Subcutaneous abdominal adipose tissue (tissue), 5 donors: ENCODE results near the gene EPB41L2.
"Not testable (repeated sequence)": the region's sequence is repeated elsewhere in the genome, so short reads cannot be mapped to it uniquely, and the experiment has no call there.

Experiments used
- H3K27ac ChIP-seq: one replicate; pipeline ENCODE4 v1.7.0; 2013; ENCODE audit warnings: low read depth, mild to moderate bottlenecking, inconsistent platforms, low read length, moderate library complexity
- H3K27me3 ChIP-seq, 5 donors: one replicate each; pipeline ENCODE4 v1.7.0; 2013; ENCODE audit warnings: low read length in 5 of 5, inconsistent platforms in 1 of 5; ENCODE audit not compliant: control insufficient read depth in 5 of 5, insufficient read depth in 4 of 5
- H3K36me3 ChIP-seq, 5 donors: one replicate each; pipeline ENCODE4 v1.7.0; 2013; ENCODE audit warnings: low read length in 5 of 5; ENCODE audit not compliant: control insufficient read depth in 5 of 5, insufficient read depth in 5 of 5
- H3K4me1 ChIP-seq, 5 donors: one replicate each; pipeline ENCODE4 v1.7.0; 2013; ENCODE audit warnings: low read length in 5 of 5, mild to moderate bottlenecking in 3 of 5, moderate library complexity in 1 of 5; ENCODE audit not compliant: control insufficient read depth in 5 of 5, insufficient read depth in 5 of 5
- H3K4me3 ChIP-seq, 5 donors: one replicate each; pipeline ENCODE4 v1.7.0; 2013; ENCODE audit warnings: low read length in 5 of 5, low read depth in 1 of 5
- H3K9ac ChIP-seq, 5 donors: one replicate each; pipeline ENCODE4 v1.7.0; 2013; ENCODE audit warnings: low read length in 5 of 5, mild to moderate bottlenecking in 4 of 5, moderate library complexity in 3 of 5
- H3K9me3 ChIP-seq, 5 donors: one replicate each; pipeline ENCODE4 v1.7.0; 2013; ENCODE audit warnings: low read length in 5 of 5; ENCODE audit not compliant: control insufficient read depth in 5 of 5
- donor health status: healthy.
- donor health status: healthy.
- donor health status: healthy.
- donor health status: healthy.
- donor health status: healthy.

EPB41L2 gene

DNA sequence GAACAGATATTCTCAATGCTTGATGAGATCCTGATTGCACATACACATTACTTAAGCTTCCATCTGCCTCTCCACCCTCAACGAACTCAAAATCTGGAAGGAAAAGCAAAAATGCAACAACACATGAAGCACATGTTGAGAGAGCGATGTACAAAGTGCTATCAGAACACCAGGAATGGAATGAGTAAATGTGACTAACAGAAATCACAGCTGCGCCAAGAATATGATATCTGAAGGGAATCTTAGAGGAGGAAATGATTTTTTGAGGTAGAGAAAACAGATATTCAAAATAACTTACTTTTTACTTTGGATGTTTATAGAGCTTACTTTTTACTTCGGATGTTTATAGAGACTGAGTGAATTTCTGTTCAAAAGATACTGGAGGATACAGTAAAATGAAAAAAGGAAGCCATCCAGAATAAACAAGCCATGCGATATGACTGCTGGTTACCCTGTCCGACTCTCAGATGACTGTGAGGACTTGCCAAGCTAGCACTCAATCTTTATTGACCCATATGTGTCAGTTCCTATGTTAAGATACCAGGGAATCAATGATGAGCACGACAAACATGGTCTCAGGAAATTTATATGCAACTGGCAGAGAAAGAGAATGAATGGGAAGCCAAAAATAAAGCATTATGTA is 133.9 kb downstream of the EPB41L2 start:
- Histone ChIP-seq H3K4me1 (peaks cover 2 to 35% (median 30%) of the 10 kb centered on the region in 5 donors), H3K9me3 (no peaks in the 10 kb centered on the region), H3K36me3 (peaks cover 4 to 9% (median 5%) of the 10 kb centered on the region in 5 donors), H3K27me3 (no peaks in the 10 kb centered on the region), H3K9ac (no peak overlapping the region), H3K4me3 (no peak overlapping the region), H3K27ac (peak overlapping the region; percentile 19)

DNA sequence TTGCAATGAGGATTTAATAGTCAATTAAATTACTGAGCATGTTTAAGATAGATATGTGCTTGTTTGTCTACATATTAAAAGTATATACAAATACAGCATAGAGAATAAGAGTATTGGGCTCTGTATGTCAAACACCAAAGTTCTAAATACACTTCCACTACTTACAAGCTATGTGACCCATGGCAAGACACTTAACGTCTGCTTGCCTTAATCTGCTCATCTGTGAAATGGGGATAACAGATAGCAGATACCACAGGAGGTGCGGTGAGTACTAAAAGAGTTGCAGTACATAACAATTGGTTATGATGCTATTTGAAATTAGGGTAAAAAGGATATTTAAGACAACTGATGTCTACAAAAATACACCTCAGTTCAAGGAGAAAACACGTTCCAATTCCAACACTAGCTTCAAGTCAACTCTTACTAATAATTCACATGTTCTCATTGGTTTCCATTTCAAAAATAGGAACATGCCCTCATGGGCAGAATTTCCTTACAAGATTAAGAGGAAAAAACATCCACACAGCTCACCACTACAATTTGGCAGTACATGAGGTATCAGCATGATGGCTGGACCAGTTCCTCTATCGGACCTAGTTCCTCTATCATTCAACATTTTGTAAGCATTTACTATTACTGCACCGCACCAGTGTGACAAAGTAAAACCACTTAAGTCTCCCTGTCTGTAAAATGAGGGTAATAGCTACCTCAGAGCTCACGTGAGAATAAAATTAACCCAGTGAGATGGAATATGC is 134.7 kb downstream of the EPB41L2 start:
- Histone ChIP-seq H3K9ac (no peak overlapping the region), H3K4me3 (no peak overlapping the region), H3K4me1 (peaks cover 2 to 27% (median 23%) of the 10 kb centered on the region in 5 donors), H3K27ac (peak overlapping the region; percentile 6), H3K27me3 (no peaks in the 10 kb centered on the region), H3K9me3 (no peaks in the 10 kb centered on the region), H3K36me3 (peaks cover 4 to 16% (median 7%) of the 10 kb centered on the region in 5 donors)

DNA sequence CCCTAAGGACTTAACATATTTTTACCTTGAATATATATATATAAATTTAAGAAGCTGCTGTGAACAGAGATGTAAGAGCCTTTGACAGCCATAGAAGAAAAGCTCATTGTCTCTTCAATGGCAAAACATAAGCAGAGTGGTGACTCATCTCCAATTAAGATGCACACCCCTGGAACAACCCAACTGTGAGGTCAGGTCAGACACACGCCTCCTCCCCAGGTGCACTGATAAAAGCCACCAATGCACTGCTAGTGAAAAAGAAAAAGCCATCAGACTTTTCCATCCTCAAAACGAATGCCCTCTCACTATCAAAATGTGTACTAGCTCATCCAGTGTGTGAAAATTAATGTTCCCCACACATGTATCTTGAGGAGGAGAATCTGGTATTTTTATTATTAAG is 135.7 kb downstream of the EPB41L2 start:
- no peaks in the 10 kb centered on the region for H3K27me3 ChIP-seq
- no peak overlapping the region for H3K4me3 ChIP-seq
- H3K36me3 ChIP-seq, result peaks cover 4 to 19% (median 7%) of the 10 kb centered on the region in 5 donors
- peaks cover 2 to 18% (median 16%) of the 10 kb centered on the region in 5 donors for H3K4me1 ChIP-seq
- H3K9me3 ChIP-seq, result no peaks in the 10 kb centered on the region
- no peak overlapping the region for H3K9ac ChIP-seq
- H3K27ac ChIP-seq, result no peak overlapping the region

DNA sequence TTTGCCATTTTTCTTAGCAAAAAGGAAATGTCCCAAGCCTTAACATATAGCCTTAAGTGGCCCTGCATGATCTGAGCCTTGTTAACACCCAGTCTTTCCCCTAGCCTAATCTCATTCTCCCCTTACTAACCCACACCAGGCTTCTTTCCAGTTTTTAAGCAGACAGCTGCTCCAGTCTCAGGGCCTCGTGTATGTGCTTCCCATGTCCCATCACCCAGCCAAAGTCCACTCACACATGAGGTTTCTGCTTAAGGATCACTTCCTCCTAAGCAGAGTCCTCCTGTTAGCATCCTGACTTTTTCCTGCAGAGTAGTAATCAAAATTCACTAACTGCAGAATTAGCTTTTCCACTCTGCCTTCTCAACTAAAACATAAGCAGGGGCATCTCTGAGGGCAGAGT is 139.7 kb downstream of the EPB41L2 start:
- no peak overlapping the region for H3K4me3 ChIP-seq
- H3K36me3 ChIP-seq, result peaks cover 5 to 19% (median 7%) of the 10 kb centered on the region in 5 donors
- no peak overlapping the region for H3K27ac ChIP-seq
- H3K4me1 ChIP-seq, result peaks cover 0 to 11% (median 2%) of the 10 kb centered on the region in 5 donors
- no peaks in the 10 kb centered on the region for H3K27me3 ChIP-seq
- no peak overlapping the region for H3K9ac ChIP-seq
- no peaks in the 10 kb centered on the region for H3K9me3 ChIP-seq

DNA sequence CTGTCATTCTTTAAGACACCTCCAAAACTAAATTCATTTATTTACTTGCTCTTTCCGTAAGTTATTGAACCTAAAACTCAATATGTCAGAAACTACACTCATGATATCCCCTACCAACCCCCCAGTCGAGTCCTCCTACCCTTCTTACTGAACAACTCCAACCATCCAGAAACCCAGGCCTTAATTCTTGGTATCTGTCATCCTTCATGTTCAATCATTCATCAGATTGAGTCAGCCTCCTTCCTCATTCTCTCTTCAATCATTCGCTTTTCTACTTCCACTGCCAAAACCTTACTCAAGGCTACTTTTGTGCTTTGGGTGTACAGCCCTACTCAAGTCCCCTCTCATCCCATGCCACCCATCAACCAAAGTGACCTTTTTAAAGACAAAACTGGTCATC is 140.1 kb downstream of the EPB41L2 start:
- H3K4me3 ChIP-seq, result no peak overlapping the region
- no peaks in the 10 kb centered on the region for H3K9me3 ChIP-seq
- H3K27ac ChIP-seq, result no peak overlapping the region
- peaks cover 0 to 6% (median 0%) of the 10 kb centered on the region in 5 donors for H3K4me1 ChIP-seq
- peaks cover 5 to 19% (median 7%) of the 10 kb centered on the region in 5 donors for H3K36me3 ChIP-seq
- H3K9ac ChIP-seq, result no peak overlapping the region
- no peaks in the 10 kb centered on the region for H3K27me3 ChIP-seq

DNA sequence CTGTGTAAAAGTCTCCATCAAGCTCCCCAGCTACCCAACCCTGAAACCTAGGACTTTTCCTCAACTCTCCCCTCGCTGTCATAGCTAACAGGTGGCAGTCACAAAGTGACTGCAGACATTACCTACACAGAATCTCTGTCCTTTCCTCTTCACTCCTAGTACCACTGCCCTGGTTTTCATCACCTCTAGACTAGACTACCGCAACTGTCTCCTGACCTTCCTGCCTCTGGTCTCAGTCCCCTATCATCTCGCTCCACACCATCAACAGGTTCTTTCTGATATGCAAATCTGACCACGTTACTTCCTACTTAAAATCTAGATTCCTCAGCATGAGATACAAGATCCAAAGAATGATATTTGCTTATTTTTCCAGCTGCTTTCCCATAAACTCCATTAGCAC is 142.1 kb downstream of the EPB41L2 start:
- Histone ChIP-seq H3K4me1 (peaks cover 0 to 3% (median 0%) of the 10 kb centered on the region in 5 donors), H3K36me3 (peaks cover 2 to 16% (median 6%) of the 10 kb centered on the region in 5 donors), H3K27ac (no peak overlapping the region), H3K9me3 (no peaks in the 10 kb centered on the region), H3K9ac (no peak overlapping the region), H3K4me3 (no peak overlapping the region), H3K27me3 (no peaks in the 10 kb centered on the region)

DNA sequence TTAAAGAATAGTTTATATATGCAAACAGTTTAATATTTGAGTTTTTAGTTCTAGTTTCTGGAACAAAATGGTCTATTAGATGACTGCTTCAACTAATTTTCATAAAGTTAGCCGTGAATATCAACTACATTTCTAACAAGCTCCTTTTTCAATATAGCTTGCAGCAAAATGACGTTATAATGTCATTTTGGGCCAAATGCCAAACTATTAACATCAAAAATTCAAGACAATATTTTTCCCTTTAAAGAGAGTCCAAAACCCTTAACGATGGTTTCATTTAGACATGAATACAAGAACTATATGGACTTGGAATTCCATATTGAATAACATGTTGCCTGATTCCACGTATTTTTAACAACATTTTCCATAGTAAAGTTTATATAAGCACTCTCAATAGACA is 144.9 kb downstream of the EPB41L2 start:
- H3K9me3 ChIP-seq, result no peaks in the 10 kb centered on the region
- H3K9ac ChIP-seq, result no peak overlapping the region
- H3K4me1 ChIP-seq, result peaks cover 0 to 7% (median 0%) of the 10 kb centered on the region in 5 donors
- no peaks in the 10 kb centered on the region for H3K27me3 ChIP-seq
- H3K36me3 ChIP-seq, result peaks cover 0 to 5% (median 1%) of the 10 kb centered on the region in 5 donors
- no peak overlapping the region for H3K27ac ChIP-seq
- H3K4me3 ChIP-seq, result no peak overlapping the region

DNA sequence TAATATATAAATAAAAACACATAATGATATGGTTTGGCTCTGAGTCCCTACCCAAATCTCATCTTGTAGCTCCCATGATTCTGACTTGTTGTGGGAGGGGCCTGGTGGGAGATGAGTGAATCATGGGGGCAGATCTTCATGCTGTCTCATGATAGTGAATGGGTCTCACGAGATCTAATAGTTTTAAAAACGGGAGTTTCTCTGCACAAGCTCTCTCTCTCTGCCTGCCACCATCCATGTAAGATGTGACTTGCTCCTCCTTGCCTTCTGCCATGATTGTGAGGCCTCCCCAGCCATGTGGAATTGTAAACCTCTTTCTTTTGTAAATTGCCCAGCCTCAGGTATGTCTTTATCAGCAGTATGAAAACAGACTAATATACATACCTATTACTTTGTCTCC is 147.4 kb downstream of the EPB41L2 start:
- not testable (repeated sequence) for H3K36me3 ChIP-seq, H3K9ac ChIP-seq, H3K4me1 ChIP-seq, H3K4me3 ChIP-seq, H3K9me3 ChIP-seq, H3K27me3 ChIP-seq, H3K27ac ChIP-seq

DNA sequence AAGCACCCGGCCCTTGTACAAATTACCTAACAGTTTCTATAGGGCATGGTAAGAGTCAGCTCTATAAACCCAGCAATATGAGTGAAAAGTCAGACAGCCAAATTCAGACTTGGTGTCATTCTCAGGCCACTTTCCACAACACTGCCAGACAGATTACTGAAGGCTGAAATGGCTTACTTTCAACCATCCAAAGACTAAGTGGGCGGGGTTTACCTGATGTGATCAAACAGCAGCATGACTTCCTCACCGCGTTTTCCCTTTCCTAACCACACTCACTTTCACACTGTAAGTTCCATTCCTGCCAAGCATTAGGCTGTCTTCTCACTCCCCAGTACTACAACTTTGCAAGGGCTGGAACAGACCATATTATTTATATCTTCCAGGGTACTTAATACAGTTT is 149.9 kb downstream of the EPB41L2 start:
- peaks cover 1 to 9% (median 3%) of the 10 kb centered on the region in 5 donors for H3K4me1 ChIP-seq
- H3K4me3 ChIP-seq, result no peak overlapping the region
- no peak overlapping the region for H3K9ac ChIP-seq
- H3K9me3 ChIP-seq, result no peaks in the 10 kb centered on the region
- H3K36me3 ChIP-seq, result peaks cover 0 to 2% (median 0%) of the 10 kb centered on the region in 5 donors
- no peak overlapping the region for H3K27ac ChIP-seq
- H3K27me3 ChIP-seq, result no peaks in the 10 kb centered on the region

DNA sequence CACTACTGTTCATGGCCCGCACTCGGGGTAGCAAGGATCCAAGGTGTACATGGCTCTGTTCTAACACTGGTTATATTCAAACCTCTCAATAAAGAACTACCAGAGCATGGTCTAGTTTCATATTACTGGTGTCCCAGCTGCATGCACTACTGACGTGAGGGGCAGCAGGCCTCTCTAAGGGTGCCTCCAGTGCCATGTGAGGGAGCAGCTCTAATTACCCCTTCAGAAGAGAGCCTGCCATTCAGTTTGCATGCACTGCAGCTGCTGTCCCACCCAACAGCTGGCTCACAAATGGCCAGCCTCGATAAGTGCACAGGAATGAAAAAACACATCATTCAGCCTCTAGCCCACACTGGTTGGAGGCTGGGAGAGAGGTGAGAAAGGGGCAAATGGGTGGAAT is 150.6 kb downstream of the EPB41L2 start:
- H3K4me1 ChIP-seq, result peaks cover 5 to 16% (median 8%) of the 10 kb centered on the region in 5 donors
- H3K9ac ChIP-seq, result no peak overlapping the region
- H3K27me3 ChIP-seq, result no peaks in the 10 kb centered on the region
- no peak overlapping the region for H3K27ac ChIP-seq
- H3K36me3 ChIP-seq, result peaks cover 0 to 2% (median 0%) of the 10 kb centered on the region in 5 donors
- no peaks in the 10 kb centered on the region for H3K9me3 ChIP-seq
- H3K4me3 ChIP-seq, result no peak overlapping the region
